ENCODE data around the gene FRYL. TPM values are rescaled to one million over a fixed set of nuclear protein-coding genes. Genes with fewer than 3 reads are reported as not detected.

The FRYL gene
- total RNA-seq, 2 experiments from 2014 or later = 85.4 to 88.5 TPM

- ChIA-PET POLR2A (interaction anchor here (0.5 to 0.8 kb wide), 2 partner anchors 9 to 268 kb away, joined by 4 read pairs; no protein-coding TSS in a partner anchor), CTCF (ENCODE audit: unreplicated experiment) (no interaction called here)
- H3K9me3 ChIP-seq (ENCODE audit: low read length) = no peaks in the 10 kb centered on the region
- DNase-seq (ENCODE audit: low spot score) = no peak
- peaks cover 80% of the 10 kb centered on the region for H3K36me3 ChIP-seq (ENCODE audit: insufficient read depth, low read length)
- no TSS peak for BruUV-seq (replicated peaks)
- H2AFZ ChIP-seq (ENCODE audit: low read length) = no peak overlapping the region
- H3K4me1 ChIP-seq (ENCODE audit: insufficient read depth, low read length, poor library complexity, severe bottlenecking) = no peaks in the 10 kb centered on the region
- no peak overlapping the region for H3K4me3 ChIP-seq (ENCODE audit: low read depth, low read length, poor library complexity, severe bottlenecking)
- H3K9me2 ChIP-seq (ENCODE audit: insufficient read depth, low read length) = no peaks in the 10 kb centered on the region
- no peak overlapping the region for H3K27ac ChIP-seq (ENCODE audit: low read depth, low read length, poor library complexity, severe bottlenecking)
- intact Hi-C loops (cut with micrococcal nuclease; ENCODE audit: unreplicated experiment) = no loop called here
- TF ChIP-seq EZH2phosphoT487 (IDR thresholded peaks at IDR 0.05; ENCODE audit: borderline replicate concordance, low read depth, low read length) = no peak
- TF ChIP-seq, protein P1, sequence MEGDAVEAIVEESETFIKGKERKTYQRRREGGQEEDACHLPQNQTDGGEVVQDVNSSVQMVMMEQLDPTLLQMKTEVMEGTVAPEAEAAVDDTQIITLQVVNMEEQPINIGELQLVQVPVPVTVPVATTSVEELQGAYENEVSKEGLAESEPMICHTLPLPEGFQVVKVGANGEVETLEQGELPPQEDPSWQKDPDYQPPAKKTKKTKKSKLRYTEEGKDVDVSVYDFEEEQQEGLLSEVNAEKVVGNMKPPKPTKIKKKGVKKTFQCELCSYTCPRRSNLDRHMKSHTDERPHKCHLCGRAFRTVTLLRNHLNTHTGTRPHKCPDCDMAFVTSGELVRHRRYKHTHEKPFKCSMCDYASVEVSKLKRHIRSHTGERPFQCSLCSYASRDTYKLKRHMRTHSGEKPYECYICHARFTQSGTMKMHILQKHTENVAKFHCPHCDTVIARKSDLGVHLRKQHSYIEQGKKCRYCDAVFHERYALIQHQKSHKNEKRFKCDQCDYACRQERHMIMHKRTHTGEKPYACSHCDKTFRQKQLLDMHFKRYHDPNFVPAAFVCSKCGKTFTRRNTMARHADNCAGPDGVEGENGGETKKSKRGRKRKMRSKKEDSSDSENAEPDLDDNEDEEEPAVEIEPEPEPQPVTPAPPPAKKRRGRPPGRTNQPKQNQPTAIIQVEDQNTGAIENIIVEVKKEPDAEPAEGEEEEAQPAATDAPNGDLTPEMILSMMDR (conservative IDR thresholded peaks at IDR 0.05; ENCODE audit: low read length) = no peak
- H3K4me2 ChIP-seq (ENCODE audit: low read length) = no peak overlapping the region
- no peaks in the 10 kb centered on the region for H4K20me1 ChIP-seq (ENCODE audit: insufficient read depth, low read length)
- H3K79me2 ChIP-seq (ENCODE audit: insufficient read depth, low read depth, low read length) = no peaks in the 10 kb centered on the region
Measured at GRCh38 chr4:48571471-48571870, 208.6 kb downstream of the FRYL start.

DNA sequence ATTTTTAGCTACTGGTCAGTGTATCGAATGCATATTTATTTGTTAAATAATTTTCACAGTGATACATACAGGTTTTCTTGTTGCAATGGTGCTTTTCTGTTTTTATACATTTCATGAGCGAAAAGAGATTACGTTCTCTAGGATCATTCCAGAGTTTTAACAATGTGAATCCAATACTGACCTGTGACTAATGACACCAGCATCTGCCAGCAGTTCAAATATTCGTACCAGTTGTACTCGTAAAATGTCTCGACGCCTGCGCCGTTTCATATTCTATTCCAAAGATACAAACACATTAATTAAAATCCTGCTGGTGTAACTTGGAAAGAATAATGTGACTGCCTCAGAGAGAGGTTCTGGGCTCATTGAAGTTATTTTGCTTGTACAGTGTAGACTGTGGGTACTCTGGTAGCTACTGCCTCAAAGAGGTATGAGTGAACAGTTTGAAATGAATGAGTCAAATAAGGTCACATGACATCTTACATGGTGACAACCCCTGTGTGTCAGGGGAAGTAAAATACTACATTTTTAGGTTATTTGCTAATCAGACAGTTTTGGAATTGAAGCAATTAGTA is 209.3 kb downstream of the FRYL start:
- no peak overlapping the region for H3K4me2 ChIP-seq (ENCODE audit: low read length)
- peaks cover 5% of the 10 kb centered on the region for H3K4me1 ChIP-seq (ENCODE audit: insufficient read depth, low read length, poor library complexity, severe bottlenecking)
- DNase-seq (ENCODE audit: low spot score) = no peak
- no peaks in the 10 kb centered on the region for H3K9me2 ChIP-seq (ENCODE audit: insufficient read depth, low read length)
- H3K79me2 ChIP-seq (ENCODE audit: insufficient read depth, low read depth, low read length) = no peaks in the 10 kb centered on the region
- H3K4me3 ChIP-seq (ENCODE audit: low read depth, low read length, poor library complexity, severe bottlenecking) = no peak overlapping the region
- H3K27ac ChIP-seq (ENCODE audit: low read depth, low read length, poor library complexity, severe bottlenecking) = no peak overlapping the region
- H3K36me3 ChIP-seq (ENCODE audit: insufficient read depth, low read length) = peaks cover 81% of the 10 kb centered on the region
- CTCF ChIA-PET (ENCODE audit: unreplicated experiment) = no interaction called here
- TF ChIP-seq EZH2phosphoT487 (IDR thresholded peaks at IDR 0.05; ENCODE audit: borderline replicate concordance, low read depth, low read length) = no peak
- TF ChIP-seq, protein P1 (conservative IDR thresholded peaks at IDR 0.05; ENCODE audit: low read length) = no peak
- BruUV-seq (replicated peaks) = no TSS peak
- no peaks in the 10 kb centered on the region for H4K20me1 ChIP-seq (ENCODE audit: insufficient read depth, low read length)
- POLR2A ChIA-PET = interaction anchor here (0.5 kb wide), 1 partner anchor 269 kb away, joined by 4 read pairs; no protein-coding TSS in a partner anchor
- H3K9me3 ChIP-seq (ENCODE audit: low read length) = no peaks in the 10 kb centered on the region
- intact Hi-C loops (cut with micrococcal nuclease; ENCODE audit: unreplicated experiment) = no loop called here
- H2AFZ ChIP-seq (ENCODE audit: low read length) = no peak overlapping the region

DNA sequence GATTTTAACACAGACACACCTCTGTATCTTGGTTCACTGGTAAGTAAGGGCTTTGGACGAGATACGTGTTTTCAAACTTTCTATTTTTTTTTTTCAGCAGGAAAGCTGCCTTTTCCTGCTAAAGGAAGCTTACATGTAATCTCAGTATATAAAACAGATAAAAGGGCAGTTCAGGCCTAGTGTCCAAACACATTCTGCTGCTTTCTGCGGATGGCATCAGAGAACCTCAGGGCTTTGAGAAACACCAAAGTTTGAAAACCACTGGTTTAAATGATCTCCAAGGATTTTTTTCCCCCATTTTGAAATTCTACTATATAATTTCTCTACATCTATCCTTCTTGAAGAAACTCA is 214.1 kb downstream of the FRYL start:
- Histone ChIP-seq H3K36me3 (ENCODE audit: insufficient read depth, low read length) (peaks cover 84% of the 10 kb centered on the region), H3K4me2 (ENCODE audit: low read length) (no peak overlapping the region)

More for the DNA sequence above, 214.1 kb downstream of the FRYL start:
- H4K20me1 ChIP-seq (ENCODE audit: insufficient read depth, low read length) = no peaks in the 10 kb centered on the region
- peaks cover 10% of the 10 kb centered on the region for H3K4me1 ChIP-seq (ENCODE audit: insufficient read depth, low read length, poor library complexity, severe bottlenecking)
- H3K27ac ChIP-seq (ENCODE audit: low read depth, low read length, poor library complexity, severe bottlenecking) = no peak overlapping the region
- H3K9me3 ChIP-seq (ENCODE audit: low read length) = no peaks in the 10 kb centered on the region
- no peaks in the 10 kb centered on the region for H3K9me2 ChIP-seq (ENCODE audit: insufficient read depth, low read length)
- no TSS peak for BruUV-seq (replicated peaks)
- TF ChIP-seq, protein P1 (conservative IDR thresholded peaks at IDR 0.05; ENCODE audit: low read length) = no peak
- no peak for TF ChIP-seq EZH2phosphoT487 (IDR thresholded peaks at IDR 0.05; ENCODE audit: borderline replicate concordance, low read depth, low read length)
- intact Hi-C loops (cut with micrococcal nuclease; ENCODE audit: unreplicated experiment) = no loop called here
- H3K79me2 ChIP-seq (ENCODE audit: insufficient read depth, low read depth, low read length) = no peaks in the 10 kb centered on the region
- ChIA-PET CTCF (ENCODE audit: unreplicated experiment) (no interaction called here), POLR2A (no interaction called here)
- no peak for DNase-seq (ENCODE audit: low spot score)
- H2AFZ ChIP-seq (ENCODE audit: low read length) = no peak overlapping the region
- no peak overlapping the region for H3K4me3 ChIP-seq (ENCODE audit: low read depth, low read length, poor library complexity, severe bottlenecking)

All from OCI-LY7 (cell line).